ENCODE results near the gene COQ8A. TPM values are rescaled to one million over a fixed set of nuclear protein-coding genes. Genes with fewer than 3 reads are reported as not detected.

The COQ8A gene
- polyA plus RNA-seq, 1 donor: 38.7 TPM

DNA sequence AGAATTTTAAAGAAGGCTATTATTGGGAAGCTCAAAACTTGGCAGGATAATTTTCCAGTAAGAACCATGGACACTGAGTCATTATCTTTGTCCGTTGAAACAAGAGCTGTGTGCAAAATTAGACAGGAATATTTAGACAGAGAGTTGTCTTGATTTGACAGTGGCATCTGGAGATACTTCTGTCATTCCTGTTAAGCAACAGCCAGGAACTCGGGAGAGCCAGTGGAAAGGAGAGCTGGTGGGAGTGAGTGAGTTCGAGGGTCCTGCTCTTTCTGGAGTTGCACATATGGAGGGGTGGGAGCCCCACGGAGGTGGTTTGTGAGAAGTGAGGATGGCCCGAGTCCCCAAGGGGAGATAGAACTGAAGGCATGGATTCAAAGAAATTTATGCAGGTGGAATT, 3.1 kb downstream of the COQ8A start:
- no peaks in the 10 kb centered on the region for H3K9me3 ChIP-seq (ENCODE audit: control insufficient read depth, low read depth, low read length)
- no peaks in the 10 kb centered on the region for H3K27me3 ChIP-seq (ENCODE audit: control insufficient read depth, insufficient read depth, low read length)
- H3K36me3 ChIP-seq (ENCODE audit: control insufficient read depth, insufficient read depth, low read length): no peaks in the 10 kb centered on the region
- DNase-seq: no peak
- peaks cover 34% of the 10 kb centered on the region for H3K4me1 ChIP-seq (ENCODE audit: control insufficient read depth, insufficient read depth, low read length)
- no peak overlapping the region for H3K4me3 ChIP-seq (ENCODE audit: low read length)
- H3K27ac ChIP-seq (ENCODE audit: low read length): no peak overlapping the region
- WGBS (ENCODE audit: insufficient coverage, low lambda C conversion rate): 100% methylated on average over 1 of the region's 5 CpGs

- no peaks in the 10 kb centered on the region for H3K27me3 ChIP-seq (ENCODE audit: control insufficient read depth, insufficient read depth, low read length)
- no peak for DNase-seq
- H3K27ac ChIP-seq (ENCODE audit: low read length): no peak overlapping the region
- no peaks in the 10 kb centered on the region for H3K36me3 ChIP-seq (ENCODE audit: control insufficient read depth, insufficient read depth, low read length)
- H3K4me1 ChIP-seq (ENCODE audit: control insufficient read depth, insufficient read depth, low read length): peaks cover 31% of the 10 kb centered on the region
- no peak overlapping the region for H3K4me3 ChIP-seq (ENCODE audit: low read length)
- no CpG with 5 or more reads among the region's 2 CpGs for WGBS (ENCODE audit: insufficient coverage, low lambda C conversion rate)
- H3K9me3 ChIP-seq (ENCODE audit: control insufficient read depth, low read depth, low read length): no peaks in the 10 kb centered on the region
Measured at GRCh38 chr1:226943927-226944326, 3.8 kb downstream of the COQ8A start.

DNA sequence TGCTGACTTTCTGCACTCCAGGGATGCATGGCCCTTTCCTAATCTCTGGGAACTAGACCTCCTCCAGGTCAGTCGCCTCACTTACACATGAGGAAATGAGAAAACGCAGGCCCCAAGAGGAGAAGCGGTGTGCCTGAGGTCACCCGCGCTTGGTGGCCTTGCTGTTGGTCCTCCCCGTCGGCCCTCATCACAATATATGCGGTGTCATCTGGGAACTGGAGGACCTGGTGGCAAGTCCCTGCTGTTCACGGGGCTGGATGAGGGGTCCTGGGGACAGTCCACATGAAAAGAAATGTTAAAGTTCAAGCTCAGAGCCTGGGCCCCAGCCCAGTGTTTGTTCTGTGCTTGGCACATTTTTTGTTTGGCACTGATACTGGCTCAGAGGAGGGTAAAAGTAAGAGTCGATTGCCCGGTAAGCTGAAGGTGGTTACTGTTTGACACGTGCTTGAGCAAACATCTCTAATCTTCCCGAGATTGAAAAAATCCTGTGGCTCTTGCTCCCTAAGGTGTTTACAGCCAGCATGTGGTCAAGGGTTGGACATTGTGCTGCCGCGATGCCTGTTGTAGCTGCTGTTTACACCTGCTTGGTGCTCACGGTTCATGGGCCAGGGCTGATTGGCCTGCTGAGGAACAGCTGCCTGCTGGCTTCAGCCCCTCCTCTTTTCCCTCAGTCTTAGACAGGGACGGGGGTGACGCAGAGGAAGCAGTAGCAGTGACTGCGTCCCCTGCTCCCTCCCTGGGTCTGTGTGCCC, 5.2 kb downstream of the COQ8A start:
- H3K27ac ChIP-seq (ENCODE audit: low read length): peak overlapping the region; percentile 50
- H3K4me1 ChIP-seq (ENCODE audit: control insufficient read depth, insufficient read depth, low read length): peaks cover 31% of the 10 kb centered on the region
- no peak overlapping the region for H3K4me3 ChIP-seq (ENCODE audit: low read length)
- DNase-seq: peak; percentile 83 to 92
- H3K36me3 ChIP-seq (ENCODE audit: control insufficient read depth, insufficient read depth, low read length): peaks cover 3% of the 10 kb centered on the region
- H3K9me3 ChIP-seq (ENCODE audit: control insufficient read depth, low read depth, low read length): no peaks in the 10 kb centered on the region
- H3K27me3 ChIP-seq (ENCODE audit: control insufficient read depth, insufficient read depth, low read length): no peaks in the 10 kb centered on the region
- WGBS (ENCODE audit: insufficient coverage, low lambda C conversion rate): no CpG with 5 or more reads among the region's 19 CpGs

DNA sequence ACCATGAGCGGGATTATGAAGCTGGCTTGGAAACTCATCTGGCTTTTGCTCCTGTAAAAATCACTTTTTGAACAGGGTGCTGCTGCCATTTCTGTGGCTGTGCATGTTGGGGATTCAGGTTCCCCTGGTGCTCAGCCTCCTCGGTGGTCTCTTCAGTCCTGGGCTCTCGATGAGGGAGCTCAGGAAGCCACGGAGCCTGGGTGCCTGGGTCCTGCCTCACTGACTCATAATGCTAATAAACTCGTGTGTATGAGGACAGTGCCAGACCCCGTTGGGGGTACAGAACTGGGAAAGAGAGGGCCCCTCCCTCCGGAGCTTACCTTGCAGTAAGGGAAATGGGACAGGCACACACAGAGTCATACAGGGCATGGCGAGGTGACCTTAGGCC, 5.8 kb downstream of the COQ8A start:
- peaks cover 3% of the 10 kb centered on the region for H3K36me3 ChIP-seq (ENCODE audit: control insufficient read depth, insufficient read depth, low read length)
- peak overlapping the region; percentile 50 for H3K27ac ChIP-seq (ENCODE audit: low read length)
- peaks cover 29% of the 10 kb centered on the region for H3K4me1 ChIP-seq (ENCODE audit: control insufficient read depth, insufficient read depth, low read length)
- no peak for DNase-seq
- H3K27me3 ChIP-seq (ENCODE audit: control insufficient read depth, insufficient read depth, low read length): no peaks in the 10 kb centered on the region
- no CpG with 5 or more reads among the region's 8 CpGs for WGBS (ENCODE audit: insufficient coverage, low lambda C conversion rate)
- no peaks in the 10 kb centered on the region for H3K9me3 ChIP-seq (ENCODE audit: control insufficient read depth, low read depth, low read length)
- H3K4me3 ChIP-seq (ENCODE audit: low read length): no peak overlapping the region

DNA sequence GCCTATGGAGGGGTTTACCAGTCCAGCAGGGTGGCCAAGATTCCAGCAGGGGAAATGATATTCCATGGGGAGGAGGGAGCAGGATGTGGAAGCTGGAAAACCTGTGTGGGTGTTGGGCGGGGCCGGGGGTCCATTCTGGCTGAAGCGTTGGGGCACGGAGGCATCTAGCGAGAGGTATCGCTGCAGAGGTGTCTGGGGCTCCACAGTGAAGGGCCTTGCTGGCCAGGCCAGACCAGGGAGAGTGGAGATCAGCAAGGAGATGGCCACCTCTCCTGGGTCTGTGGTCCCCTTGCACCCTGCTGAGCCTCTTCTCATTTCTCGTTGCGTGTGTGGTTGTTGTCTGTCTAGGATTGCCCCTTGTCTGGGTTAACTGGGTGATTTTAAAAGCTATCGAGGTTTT, 6.2 kb downstream of the COQ8A start:
- Histone ChIP-seq H3K4me1 (ENCODE audit: control insufficient read depth, insufficient read depth, low read length) (peaks cover 25% of the 10 kb centered on the region), H3K4me3 (ENCODE audit: low read length) (no peak overlapping the region)

GRCh38 chr1:226946841-226947240, 6.7 kb downstream of the COQ8A start:
- peaks cover 25% of the 10 kb centered on the region for H3K4me1 ChIP-seq (ENCODE audit: control insufficient read depth, insufficient read depth, low read length)
- DNase-seq: no peak
- no CpG with 5 or more reads among the region's 3 CpGs for WGBS (ENCODE audit: insufficient coverage, low lambda C conversion rate)
- no peak overlapping the region for H3K4me3 ChIP-seq (ENCODE audit: low read length)
- H3K27ac ChIP-seq (ENCODE audit: low read length): no peak overlapping the region
- peaks cover 3% of the 10 kb centered on the region for H3K36me3 ChIP-seq (ENCODE audit: control insufficient read depth, insufficient read depth, low read length)
- no peaks in the 10 kb centered on the region for H3K27me3 ChIP-seq (ENCODE audit: control insufficient read depth, insufficient read depth, low read length)
- H3K9me3 ChIP-seq (ENCODE audit: control insufficient read depth, low read depth, low read length): no peaks in the 10 kb centered on the region

More for the DNA sequence above, 6.2 kb downstream of the COQ8A start:
- H3K27ac ChIP-seq (ENCODE audit: low read length): no peak overlapping the region
- H3K9me3 ChIP-seq (ENCODE audit: control insufficient read depth, low read depth, low read length): no peaks in the 10 kb centered on the region
- H3K36me3 ChIP-seq (ENCODE audit: control insufficient read depth, insufficient read depth, low read length): peaks cover 3% of the 10 kb centered on the region
- no peaks in the 10 kb centered on the region for H3K27me3 ChIP-seq (ENCODE audit: control insufficient read depth, insufficient read depth, low read length)
- no CpG with 5 or more reads among the region's 9 CpGs for WGBS (ENCODE audit: insufficient coverage, low lambda C conversion rate)
- DNase-seq: no peak

DNA sequence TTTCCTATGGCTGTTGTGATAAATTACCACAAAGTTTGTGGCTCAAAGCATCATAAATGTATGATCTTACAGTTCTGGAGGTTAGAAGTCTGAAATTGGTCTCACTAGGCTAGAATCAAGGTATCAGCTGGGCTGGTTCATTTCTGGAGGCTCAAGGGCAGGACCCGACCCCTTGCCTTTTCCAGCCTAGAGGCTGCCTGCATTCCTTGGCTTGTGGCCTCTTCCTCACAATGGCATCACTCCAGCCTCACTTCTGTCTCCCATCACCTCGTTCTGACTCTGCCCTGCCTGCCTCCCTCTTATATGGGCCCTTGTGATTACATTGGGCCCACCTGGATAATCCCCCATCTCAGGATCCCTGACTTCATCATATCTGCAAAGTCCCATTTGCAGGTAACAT, 8.0 kb downstream of the COQ8A start:
- H3K9me3 ChIP-seq (ENCODE audit: control insufficient read depth, low read depth, low read length): no peaks in the 10 kb centered on the region
- no peak overlapping the region for H3K4me3 ChIP-seq (ENCODE audit: low read length)
- WGBS (ENCODE audit: insufficient coverage, low lambda C conversion rate): no CpG with 5 or more reads among the region's 2 CpGs
- H3K27ac ChIP-seq (ENCODE audit: low read length): no peak overlapping the region
- peaks cover 3% of the 10 kb centered on the region for H3K36me3 ChIP-seq (ENCODE audit: control insufficient read depth, insufficient read depth, low read length)
- no peaks in the 10 kb centered on the region for H3K27me3 ChIP-seq (ENCODE audit: control insufficient read depth, insufficient read depth, low read length)
- DNase-seq: no peak
- peaks cover 25% of the 10 kb centered on the region for H3K4me1 ChIP-seq (ENCODE audit: control insufficient read depth, insufficient read depth, low read length)

DNA sequence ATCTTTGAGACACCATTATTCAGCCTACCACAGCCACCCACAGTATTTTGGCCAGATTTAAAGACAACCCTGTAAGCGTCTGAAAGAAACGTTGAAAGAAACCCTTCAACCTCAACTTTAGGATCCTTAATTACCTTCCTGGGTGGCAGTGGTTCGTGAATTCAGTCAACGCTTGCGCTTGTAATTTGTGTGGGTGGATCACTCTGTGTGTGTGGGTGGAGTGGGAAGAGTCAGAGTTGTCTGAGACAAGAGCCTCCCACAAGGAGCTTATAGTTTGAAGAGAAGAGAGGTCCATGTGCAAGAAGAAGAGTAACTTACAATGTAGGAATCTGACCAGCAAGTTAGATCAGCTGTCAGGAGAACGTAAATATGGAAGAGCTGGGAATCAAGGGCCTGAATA, 8.4 kb downstream of the COQ8A start:
- Histone ChIP-seq H3K4me3 (ENCODE audit: low read length) (no peak overlapping the region), H3K36me3 (ENCODE audit: control insufficient read depth, insufficient read depth, low read length) (peaks cover 3% of the 10 kb centered on the region), H3K9me3 (ENCODE audit: control insufficient read depth, low read depth, low read length) (no peaks in the 10 kb centered on the region), H3K27ac (ENCODE audit: low read length) (no peak overlapping the region), H3K4me1 (ENCODE audit: control insufficient read depth, insufficient read depth, low read length) (peaks cover 25% of the 10 kb centered on the region), H3K27me3 (ENCODE audit: control insufficient read depth, insufficient read depth, low read length) (no peaks in the 10 kb centered on the region)
- DNase-seq: no peak
- no CpG with 5 or more reads among the region's 6 CpGs for WGBS (ENCODE audit: insufficient coverage, low lambda C conversion rate)

DNA sequence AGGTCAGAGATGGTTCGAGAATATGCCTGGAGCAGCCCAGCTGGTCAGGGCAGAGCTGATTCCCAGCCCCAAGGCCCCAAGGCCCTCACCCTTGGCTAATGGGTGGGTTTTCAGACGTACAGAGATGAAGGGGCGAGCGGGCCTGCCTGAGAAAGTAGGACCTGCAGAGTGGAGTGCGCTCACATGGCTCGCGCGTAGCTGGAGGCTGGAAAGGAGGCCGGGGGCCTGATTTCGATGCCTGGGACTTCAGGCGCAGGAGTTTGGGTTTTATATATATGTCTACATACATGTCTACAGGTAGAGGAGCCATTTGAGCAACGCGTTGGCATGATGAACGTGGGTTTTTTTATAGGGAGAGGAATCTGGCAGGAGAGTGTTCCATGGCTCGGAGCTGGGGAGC, 8.9 kb downstream of the COQ8A start:
- H3K36me3 ChIP-seq (ENCODE audit: control insufficient read depth, insufficient read depth, low read length): peaks cover 3% of the 10 kb centered on the region
- no peaks in the 10 kb centered on the region for H3K9me3 ChIP-seq (ENCODE audit: control insufficient read depth, low read depth, low read length)
- no peak for DNase-seq
- no CpG with 5 or more reads among the region's 15 CpGs for WGBS (ENCODE audit: insufficient coverage, low lambda C conversion rate)
- no peak overlapping the region for H3K4me3 ChIP-seq (ENCODE audit: low read length)
- no peaks in the 10 kb centered on the region for H3K27me3 ChIP-seq (ENCODE audit: control insufficient read depth, insufficient read depth, low read length)
- H3K27ac ChIP-seq (ENCODE audit: low read length): no peak overlapping the region
- H3K4me1 ChIP-seq (ENCODE audit: control insufficient read depth, insufficient read depth, low read length): peaks cover 25% of the 10 kb centered on the region

DNA sequence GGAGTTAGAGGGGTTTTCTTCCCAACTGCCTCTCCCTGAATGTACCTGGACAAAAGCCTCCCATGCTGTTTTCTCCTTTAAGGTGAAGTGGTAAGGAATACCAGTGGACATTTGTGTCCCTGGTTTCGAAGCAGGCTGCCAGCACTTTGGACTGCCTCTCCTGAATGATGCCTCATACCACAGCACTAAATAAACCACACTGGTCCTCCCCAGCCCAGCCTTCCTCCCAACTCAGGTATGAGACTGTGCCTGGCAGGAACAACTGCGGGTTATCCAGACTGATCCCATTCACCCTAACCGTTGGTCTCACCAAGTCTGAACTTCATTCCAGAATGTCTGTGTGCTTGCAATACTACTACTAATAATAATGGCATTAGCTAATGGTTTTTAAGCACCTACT, 9.3 kb downstream of the COQ8A start:
- no peak for DNase-seq
- Histone ChIP-seq H3K9me3 (ENCODE audit: control insufficient read depth, low read depth, low read length) (no peaks in the 10 kb centered on the region), H3K4me1 (ENCODE audit: control insufficient read depth, insufficient read depth, low read length) (peaks cover 21% of the 10 kb centered on the region), H3K27me3 (ENCODE audit: control insufficient read depth, insufficient read depth, low read length) (no peaks in the 10 kb centered on the region), H3K36me3 (ENCODE audit: control insufficient read depth, insufficient read depth, low read length) (peaks cover 3% of the 10 kb centered on the region), H3K4me3 (ENCODE audit: low read length) (no peak overlapping the region), H3K27ac (ENCODE audit: low read length) (no peak overlapping the region)
- WGBS (ENCODE audit: insufficient coverage, low lambda C conversion rate): no CpG with 5 or more reads among the region's 3 CpGs

GRCh38 chr1:226950316-226950715, 10.2 kb downstream of the COQ8A start:
- WGBS (ENCODE audit: insufficient coverage, low lambda C conversion rate): no CpG with 5 or more reads among the region's 1 CpG
- Histone ChIP-seq H3K4me3 (ENCODE audit: low read length) (no peak overlapping the region), H3K27me3 (ENCODE audit: control insufficient read depth, insufficient read depth, low read length) (no peaks in the 10 kb centered on the region), H3K9me3 (ENCODE audit: control insufficient read depth, low read depth, low read length) (no peaks in the 10 kb centered on the region), H3K27ac (ENCODE audit: low read length) (no peak overlapping the region), H3K36me3 (ENCODE audit: control insufficient read depth, insufficient read depth, low read length) (peaks cover 3% of the 10 kb centered on the region), H3K4me1 (ENCODE audit: control insufficient read depth, insufficient read depth, low read length) (peaks cover 12% of the 10 kb centered on the region)
- no peak for DNase-seq
